ENCODE measurements around the gene KHK.
"Not testable (repeated sequence)": the region's sequence is repeated elsewhere in the genome, so short reads cannot be mapped to it uniquely, and the experiment has no call there.

KHK gene

GRCh38 chr2:27109083-27109482, 22.5 kb downstream of the KHK start:
- Histone ChIP-seq H3K9ac (ENCODE audit: insufficient read length) (no peak overlapping the region), H3K9me3 (ENCODE audit: low read depth, low read length) (no peaks in the 10 kb centered on the region), H3K36me3 (ENCODE audit: insufficient read depth, low read length) (no peaks in the 10 kb centered on the region), H3K4me3 (no peak overlapping the region), H3K27ac (no peak overlapping the region)
- DNase-seq (ENCODE audit: low read depth, low spot score), result no peak
- no peak for TF ChIP-seq EZH2 (IDR thresholded peaks at IDR 0.05)
- no peak for TF ChIP-seq POLR2AphosphoS5 (IDR thresholded peaks at IDR 0.05; ENCODE audit: borderline replicate concordance, low read depth, low read length)
- no peak for TF ChIP-seq FOXP2 (optimal IDR thresholded peaks at IDR 0.05; ENCODE audit: control extremely low read depth, extremely low read length, insufficient read depth)

- not testable (repeated sequence) for H3K36me3 ChIP-seq (ENCODE audit: insufficient read depth, low read length); H3K27ac ChIP-seq; H3K9ac ChIP-seq (ENCODE audit: insufficient read length); H3K9me3 ChIP-seq (ENCODE audit: low read depth, low read length); DNase-seq (ENCODE audit: low read depth, low spot score); H3K4me3 ChIP-seq
These were observed 24.2 kb downstream of the KHK start for GRCh38 chr2:27110603-27111352.

- H3K36me3 ChIP-seq (ENCODE audit: insufficient read depth, low read length); H3K9ac ChIP-seq (ENCODE audit: insufficient read length); H3K9me3 ChIP-seq (ENCODE audit: low read depth, low read length); H3K27ac ChIP-seq; DNase-seq (ENCODE audit: low read depth, low spot score); H3K4me3 ChIP-seq: not testable (repeated sequence)
These were observed 25.0 kb downstream of the KHK start for GRCh38 chr2:27111392-27112078.

GRCh38 chr2:27115519-27115918, 28.9 kb downstream of the KHK start:
- no peak overlapping the region for H3K4me3 ChIP-seq
- no peak for DNase-seq (ENCODE audit: low read depth, low spot score)
- no peaks in the 10 kb centered on the region for H3K9me3 ChIP-seq (ENCODE audit: low read depth, low read length)
- no peaks in the 10 kb centered on the region for H3K36me3 ChIP-seq (ENCODE audit: insufficient read depth, low read length)
- no peak for TF ChIP-seq FOXP2 (optimal IDR thresholded peaks at IDR 0.05; ENCODE audit: control extremely low read depth, extremely low read length, insufficient read depth)
- TF ChIP-seq EZH2 (IDR thresholded peaks at IDR 0.05), result no peak
- no peak for TF ChIP-seq POLR2AphosphoS5 (IDR thresholded peaks at IDR 0.05; ENCODE audit: borderline replicate concordance, low read depth, low read length)
- H3K27ac ChIP-seq, result no peak overlapping the region
- H3K9ac ChIP-seq (ENCODE audit: insufficient read length), result no peak overlapping the region

GRCh38 chr2:27117995-27118524, 31.5 kb downstream of the KHK start:
- no peaks in the 10 kb centered on the region for H3K36me3 ChIP-seq (ENCODE audit: insufficient read depth, low read length)
- DNase-seq (ENCODE audit: low read depth, low spot score), result no peak
- peak overlapping the region; percentile 82 for H3K9ac ChIP-seq (ENCODE audit: insufficient read length)
- peak overlapping the region; percentile 91 for H3K4me3 ChIP-seq
- no peak for TF ChIP-seq POLR2AphosphoS5 (IDR thresholded peaks at IDR 0.05; ENCODE audit: borderline replicate concordance, low read depth, low read length)
- TF ChIP-seq EZH2 (IDR thresholded peaks at IDR 0.05), result no peak
- TF ChIP-seq FOXP2 (optimal IDR thresholded peaks at IDR 0.05; ENCODE audit: control extremely low read depth, extremely low read length, insufficient read depth), result no peak
- H3K27ac ChIP-seq, result no peak overlapping the region
- no peaks in the 10 kb centered on the region for H3K9me3 ChIP-seq (ENCODE audit: low read depth, low read length)

- H3K36me3 ChIP-seq (ENCODE audit: insufficient read depth, low read length), result no peaks in the 10 kb centered on the region
- no peak for TF ChIP-seq EZH2 (IDR thresholded peaks at IDR 0.05)
- no peak for TF ChIP-seq FOXP2 (optimal IDR thresholded peaks at IDR 0.05; ENCODE audit: control extremely low read depth, extremely low read length, insufficient read depth)
- peak; percentile 24; the same call in 1 of the 2 replicates for TF ChIP-seq POLR2AphosphoS5 (IDR thresholded peaks at IDR 0.05; ENCODE audit: borderline replicate concordance, low read depth, low read length)
- H3K9me3 ChIP-seq (ENCODE audit: low read depth, low read length), result no peaks in the 10 kb centered on the region
- peak within 1 kb of the TSS; percentile 91 for H3K4me3 ChIP-seq
- no peak for DNase-seq (ENCODE audit: low read depth, low spot score)
- peak within 1 kb of the TSS; percentile 82 for H3K9ac ChIP-seq (ENCODE audit: insufficient read length)
- H3K27ac ChIP-seq, result no peak within 1 kb of the TSS
These were observed 32.2 kb downstream of the KHK start, which contains the start of gene CGREF1 for GRCh38 chr2:27118525-27119329. Gene CGREF1, minus strand, starts transcription at chr2:27119128. Its CDS starts 14,762 bp downstream, at chr2:27104366.

GRCh38 chr2:27119330-27119670, 32.7 kb downstream of the KHK start:
- H3K36me3 ChIP-seq (ENCODE audit: insufficient read depth, low read length); H3K9ac ChIP-seq (ENCODE audit: insufficient read length); H3K27ac ChIP-seq; H3K9me3 ChIP-seq (ENCODE audit: low read depth, low read length); DNase-seq (ENCODE audit: low read depth, low spot score): not testable (repeated sequence)
- H3K4me3 ChIP-seq, result peak overlapping the region; percentile 91

GRCh38 chr2:27121906-27122305, 35.3 kb downstream of the KHK start:
- no peak overlapping the region for H3K27ac ChIP-seq
- DNase-seq (ENCODE audit: low read depth, low spot score), result no peak
- H3K9ac ChIP-seq (ENCODE audit: insufficient read length), result no peak overlapping the region
- no peaks in the 10 kb centered on the region for H3K36me3 ChIP-seq (ENCODE audit: insufficient read depth, low read length)
- H3K4me3 ChIP-seq, result no peak overlapping the region
- TF ChIP-seq POLR2AphosphoS5 (IDR thresholded peaks at IDR 0.05; ENCODE audit: borderline replicate concordance, low read depth, low read length) (no peak), EZH2 (IDR thresholded peaks at IDR 0.05) (no peak), FOXP2 (optimal IDR thresholded peaks at IDR 0.05; ENCODE audit: control extremely low read depth, extremely low read length, insufficient read depth) (no peak)
- H3K9me3 ChIP-seq (ENCODE audit: low read depth, low read length), result no peaks in the 10 kb centered on the region
